Ishikawa (cell line): ENCODE results near the gene BCR.

Experiments used
- CEBPB ChIP-seq: IDR thresholded peaks from 2 replicates; pipeline ENCODE4 v1.6.1; 2012
- CREB1 ChIP-seq: IDR thresholded peaks from 2 replicates; pipeline ENCODE4 v1.6.1; 2012; ENCODE audit warnings: low read depth
- EGR1 ChIP-seq: IDR thresholded peaks from 2 replicates; pipeline ENCODE4 v1.6.1; 2012
- EP300 ChIP-seq: IDR thresholded peaks from 2 replicates; pipeline ENCODE4 v1.6.1; 2012; ENCODE audit warnings: borderline replicate concordance
- FOXM1 ChIP-seq: IDR thresholded peaks from 2 replicates; pipeline ENCODE4 v1.6.1; 2012; ENCODE audit warnings: low read depth, borderline replicate concordance
- NFIC ChIP-seq: IDR thresholded peaks from 2 replicates; pipeline ENCODE4 v1.6.1; 2012
- RAD21 ChIP-seq: IDR thresholded peaks from 2 replicates; pipeline ENCODE4 v1.6.1; 2012; ENCODE audit warnings: low read depth
- TAF1 ChIP-seq: IDR thresholded peaks from 2 replicates; pipeline ENCODE4 v1.6.1; 2012; ENCODE audit warnings: low read depth, mild to moderate bottlenecking
- TCF12 ChIP-seq: IDR thresholded peaks from 2 replicates; pipeline ENCODE4 v1.6.1; 2012; ENCODE audit warnings: low read depth
- TEAD4 ChIP-seq: IDR thresholded peaks from 2 replicates; pipeline ENCODE4 v1.6.1; 2012
- YY1 ChIP-seq: IDR thresholded peaks from 2 replicates; pipeline ENCODE4 v1.6.1; 2012; ENCODE audit warnings: low read depth
- ZBTB7A ChIP-seq: IDR thresholded peaks from 2 replicates; pipeline ENCODE4 v1.6.1; 2012; ENCODE audit warnings: low read depth
- TF ChIP-seq, protein P1 (sequence below): IDR thresholded peaks from 2 replicates; pipeline ENCODE4 v1.6.1; 2012
- TF ChIP-seq, protein P2 (sequence below): IDR thresholded peaks from 2 replicates; pipeline ENCODE4 v1.6.1; 2012; ENCODE audit warnings: low read depth, mild to moderate bottlenecking
- TF ChIP-seq, protein P3 (sequence below): IDR thresholded peaks from 2 replicates; pipeline ENCODE4 v1.6.1; 2012

BCR gene

DNA sequence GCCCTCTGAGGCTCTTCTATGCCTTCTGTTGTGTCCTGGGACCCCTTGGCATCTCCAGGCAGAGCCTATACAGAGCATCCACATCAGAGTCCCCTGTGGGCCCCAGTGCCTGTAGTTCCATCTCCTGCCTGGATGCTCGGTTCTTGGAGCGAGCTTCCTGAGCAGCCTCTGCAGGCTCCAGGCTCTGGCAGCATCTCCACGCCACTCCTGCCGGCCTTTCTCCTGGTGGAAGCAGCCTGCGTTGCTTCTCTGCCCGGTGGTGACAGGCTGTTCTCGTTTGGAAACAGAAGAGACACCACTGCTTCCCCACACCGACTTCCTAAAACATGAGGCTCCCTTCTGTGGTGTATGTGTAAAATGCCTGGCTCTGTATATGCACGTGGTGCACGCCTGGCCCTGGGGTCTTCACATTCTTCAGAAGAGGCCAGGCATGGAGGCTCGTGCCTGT, 52.8 kb downstream of the BCR start:
- no peak for TF ChIP-seq EP300

DNA sequence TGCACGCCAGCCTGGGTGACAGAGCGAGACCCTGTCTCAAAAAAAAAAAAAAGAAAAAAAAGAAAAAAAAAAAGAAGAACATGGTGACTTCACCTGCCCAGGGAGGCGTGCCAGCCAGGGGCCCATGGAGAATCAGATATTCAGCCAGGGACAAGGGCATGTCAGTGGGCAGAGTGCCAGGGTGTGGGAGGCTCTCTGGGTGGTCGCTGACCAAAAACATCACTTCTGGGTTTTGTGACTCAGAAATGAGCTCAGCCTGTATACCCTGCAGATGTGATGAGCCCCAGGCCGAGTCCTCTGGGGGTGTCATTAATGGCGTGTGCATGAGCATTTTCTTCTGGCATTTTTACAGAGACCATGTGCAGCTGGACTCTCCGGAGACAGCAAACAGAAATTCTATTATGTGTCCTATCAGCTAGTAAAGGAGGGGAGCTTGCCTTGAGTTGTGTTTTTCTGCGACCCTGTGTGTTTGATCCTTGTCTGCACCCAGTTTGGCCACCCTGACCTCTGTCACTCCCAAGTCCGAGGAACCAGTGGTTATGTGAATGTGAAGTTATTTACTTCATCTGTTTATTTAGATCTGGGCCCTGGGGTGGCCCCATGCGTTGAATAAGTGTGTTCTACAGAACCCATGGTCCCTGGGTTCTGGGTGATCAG, 53.6 kb downstream of the BCR start:
- TF ChIP-seq TEAD4, result no peak
- TF ChIP-seq EGR1, result no peak
- TF ChIP-seq FOXM1, result no peak
- no peak for TF ChIP-seq TAF1
- TF ChIP-seq, protein P1, sequence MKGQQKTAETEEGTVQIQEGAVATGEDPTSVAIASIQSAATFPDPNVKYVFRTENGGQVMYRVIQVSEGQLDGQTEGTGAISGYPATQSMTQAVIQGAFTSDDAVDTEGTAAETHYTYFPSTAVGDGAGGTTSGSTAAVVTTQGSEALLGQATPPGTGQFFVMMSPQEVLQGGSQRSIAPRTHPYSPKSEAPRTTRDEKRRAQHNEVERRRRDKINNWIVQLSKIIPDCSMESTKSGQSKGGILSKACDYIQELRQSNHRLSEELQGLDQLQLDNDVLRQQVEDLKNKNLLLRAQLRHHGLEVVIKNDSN, result no peak
- TF ChIP-seq, protein P2, sequence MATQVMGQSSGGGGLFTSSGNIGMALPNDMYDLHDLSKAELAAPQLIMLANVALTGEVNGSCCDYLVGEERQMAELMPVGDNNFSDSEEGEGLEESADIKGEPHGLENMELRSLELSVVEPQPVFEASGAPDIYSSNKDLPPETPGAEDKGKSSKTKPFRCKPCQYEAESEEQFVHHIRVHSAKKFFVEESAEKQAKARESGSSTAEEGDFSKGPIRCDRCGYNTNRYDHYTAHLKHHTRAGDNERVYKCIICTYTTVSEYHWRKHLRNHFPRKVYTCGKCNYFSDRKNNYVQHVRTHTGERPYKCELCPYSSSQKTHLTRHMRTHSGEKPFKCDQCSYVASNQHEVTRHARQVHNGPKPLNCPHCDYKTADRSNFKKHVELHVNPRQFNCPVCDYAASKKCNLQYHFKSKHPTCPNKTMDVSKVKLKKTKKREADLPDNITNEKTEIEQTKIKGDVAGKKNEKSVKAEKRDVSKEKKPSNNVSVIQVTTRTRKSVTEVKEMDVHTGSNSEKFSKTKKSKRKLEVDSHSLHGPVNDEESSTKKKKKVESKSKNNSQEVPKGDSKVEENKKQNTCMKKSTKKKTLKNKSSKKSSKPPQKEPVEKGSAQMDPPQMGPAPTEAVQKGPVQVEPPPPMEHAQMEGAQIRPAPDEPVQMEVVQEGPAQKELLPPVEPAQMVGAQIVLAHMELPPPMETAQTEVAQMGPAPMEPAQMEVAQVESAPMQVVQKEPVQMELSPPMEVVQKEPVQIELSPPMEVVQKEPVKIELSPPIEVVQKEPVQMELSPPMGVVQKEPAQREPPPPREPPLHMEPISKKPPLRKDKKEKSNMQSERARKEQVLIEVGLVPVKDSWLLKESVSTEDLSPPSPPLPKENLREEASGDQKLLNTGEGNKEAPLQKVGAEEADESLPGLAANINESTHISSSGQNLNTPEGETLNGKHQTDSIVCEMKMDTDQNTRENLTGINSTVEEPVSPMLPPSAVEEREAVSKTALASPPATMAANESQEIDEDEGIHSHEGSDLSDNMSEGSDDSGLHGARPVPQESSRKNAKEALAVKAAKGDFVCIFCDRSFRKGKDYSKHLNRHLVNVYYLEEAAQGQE, result no peak
- TF ChIP-seq YY1, result no peak
- no peak for TF ChIP-seq RAD21
- TF ChIP-seq ZBTB7A, result no peak
- TF ChIP-seq TCF12, result no peak
- TF ChIP-seq EP300, result no peak
- no peak for TF ChIP-seq CEBPB

DNA sequence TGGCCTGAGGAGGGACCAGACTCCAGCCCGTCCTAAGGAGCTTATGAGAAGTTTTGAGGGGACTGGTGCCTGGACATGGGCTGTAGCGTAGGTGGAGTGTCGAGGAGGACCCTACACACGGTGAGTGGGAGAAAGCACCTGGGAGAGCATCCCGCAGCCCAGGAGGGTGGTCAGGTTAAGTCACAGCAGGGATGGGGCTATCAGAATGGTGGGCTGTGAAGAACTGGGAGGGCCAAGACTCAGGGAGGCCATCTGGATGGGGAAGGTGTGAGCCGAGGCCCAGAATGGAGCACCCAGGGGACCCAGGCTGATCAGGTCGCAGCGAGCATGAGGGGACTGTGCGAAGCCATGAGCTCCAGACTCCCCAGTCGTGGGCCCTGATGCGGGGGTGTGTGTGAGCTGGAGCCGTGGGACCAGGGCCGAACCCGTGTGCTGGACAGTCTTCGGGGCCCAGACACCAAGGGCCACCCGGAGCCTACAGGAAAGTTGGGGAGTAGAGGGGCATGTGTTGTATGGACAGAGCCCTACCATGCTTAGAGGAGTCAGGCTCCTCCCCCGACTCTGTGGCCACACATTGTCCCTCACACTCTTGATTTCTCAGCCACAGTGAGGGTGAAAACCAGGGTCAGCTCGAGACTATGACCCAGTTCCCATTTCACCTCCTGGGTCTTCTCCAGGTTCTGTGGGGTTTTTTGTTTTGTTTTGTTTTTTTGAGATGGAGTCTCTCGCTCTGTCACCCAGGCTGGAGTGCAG, 54.3 kb downstream of the BCR start:
- TF ChIP-seq CREB1 (no peak), TAF1 (no peak), EP300 (no peak), TCF12 (no peak), RAD21 (no peak), CEBPB (no peak), ZBTB7A (no peak), YY1 (no peak), NFIC (no peak), EGR1 (no peak), TEAD4 (no peak), FOXM1 (no peak)
- TF ChIP-seq, protein P1, result no peak
- TF ChIP-seq, protein P2, result no peak
- TF ChIP-seq, protein P3, sequence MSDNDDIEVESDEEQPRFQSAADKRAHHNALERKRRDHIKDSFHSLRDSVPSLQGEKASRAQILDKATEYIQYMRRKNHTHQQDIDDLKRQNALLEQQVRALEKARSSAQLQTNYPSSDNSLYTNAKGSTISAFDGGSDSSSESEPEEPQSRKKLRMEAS, result no peak

DNA sequence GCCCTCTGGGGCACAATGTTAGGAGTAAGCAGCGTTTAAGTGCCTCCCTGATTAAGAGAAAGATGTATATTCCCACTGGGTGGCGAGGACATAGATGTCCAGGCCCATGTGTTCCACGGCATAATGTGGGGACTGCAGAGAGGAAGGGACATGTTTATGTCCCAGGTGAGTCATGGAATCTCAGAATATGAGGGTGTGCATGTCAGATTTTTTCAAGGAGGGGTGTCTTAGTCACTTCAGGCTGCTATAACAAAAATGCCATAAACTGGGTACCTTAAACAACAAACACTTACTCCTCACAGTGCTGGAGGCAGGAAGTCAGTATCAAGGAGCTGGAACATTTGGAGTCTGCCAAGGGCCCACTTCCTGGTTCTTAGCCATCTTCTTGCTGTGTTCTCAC, 55.1 kb downstream of the BCR start:
- TF ChIP-seq TAF1 (no peak), EGR1 (no peak), RAD21 (no peak), TCF12 (no peak), FOXM1 (no peak), ZBTB7A (no peak)
- TF ChIP-seq, protein P2, result no peak

DNA sequence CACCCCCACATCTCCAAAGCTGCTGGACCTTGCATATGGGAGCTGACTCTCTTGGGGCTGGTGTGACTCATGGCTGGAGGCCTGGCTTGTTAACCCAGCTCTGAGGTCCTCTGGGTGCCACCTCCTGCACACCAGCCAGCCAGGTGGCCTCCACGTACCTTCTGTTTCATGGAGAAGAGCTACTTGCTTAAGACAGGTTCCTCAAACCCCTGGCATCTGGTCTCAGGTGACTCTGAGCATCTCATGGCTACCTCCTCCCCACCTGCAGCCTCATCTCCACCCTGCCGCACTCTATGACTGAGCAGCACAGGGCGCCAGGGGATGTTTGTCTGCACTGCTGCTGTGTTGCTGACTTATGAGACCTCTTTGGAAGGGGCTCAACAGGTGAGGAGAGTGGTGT, 55.7 kb downstream of the BCR start:
- no peak for TF ChIP-seq EGR1
- TF ChIP-seq, protein P2, result no peak
- TF ChIP-seq, protein P1, result no peak
- TF ChIP-seq YY1, result no peak
- TF ChIP-seq RAD21, result no peak
- TF ChIP-seq, protein P3, result no peak
- no peak for TF ChIP-seq ZBTB7A
- TF ChIP-seq CEBPB, result no peak
- no peak for TF ChIP-seq FOXM1
- no peak for TF ChIP-seq CREB1
